HepG2 (cell line): ENCODE measurements around the gene MLYCD. TPM values are rescaled to one million over a fixed set of nuclear protein-coding genes. Genes with fewer than 3 reads are reported as not detected.
A peak's percentile ranks its signal among the peaks of the same experiment; 100 is the strongest.

Experiments used
- ATAC-seq: fragments of 200-7000 bp; cut with Tn5 transposase; 3 replicates; pipeline ENCODE4 v1.9.1; 2020; ENCODE audit warnings: mild to moderate bottlenecking, moderate library complexity
- BruUV-seq: library from RNA; stranded (reverse); fragments of 400-500 nt; replicated peaks from 2 replicates; lab custom pipeline; 2021; lab: Mats Ljungman, UMichigan
- CTCF ChIA-PET: fragments of 300-600 bp; formaldehyde crosslinking; extraction: SDS; loops from one replicate; lab custom pipeline; 2021; ENCODE audit warnings: low total read pairs, inconsistent platforms, low intra/inter-chr PET ratio; lab: Yijun Ruan, JAX
- POLR2A ChIA-PET: fragments of 350-600 bp; sonication (Branson Sonifier 250); formaldehyde crosslinking; loops from one replicate; lab custom pipeline; 2020; ENCODE audit warnings: antibody characterized with exemption, inconsistent platforms; lab: Yijun Ruan, JAX
- DNase-seq: peaks from one replicate; pipeline ENCODE4 v3.0.0-alpha.2; 2015; ENCODE audit warnings: low spot score
- FAIRE-seq: peaks from 3 replicates; lab custom pipeline; 2011; peaks lifted over from hg19 to GRCh38; lab: Jason Lieb, UNC
- H2AFZ ChIP-seq: one replicate; pipeline ENCODE4 v1.6.1; 2011; ENCODE audit warnings: low read length, inconsistent platforms
- H3K27ac ChIP-seq: fragments of 300-600 bp; 3 replicates; pipeline ENCODE4 v1.8.0; 2011; ENCODE audit warnings: mixed run types, mild to moderate bottlenecking, mixed read lengths, low read length, inconsistent platforms; ENCODE audit not compliant: insufficient read depth; ENCODE audit errors: extremely low read length
- H3K27me3 ChIP-seq, 2 experiments: fragments of 200-600 bp in 1 of 2; 2 replicates in 1 of 2; 3 replicates in 1 of 2; pipeline versions ENCODE4 v1.6.0 to v1.8.0; 2011; ENCODE audit warnings: low read length in 2 of 2, mild to moderate bottlenecking in 2 of 2, moderate library complexity in 2 of 2, inconsistent platforms in 1 of 2; ENCODE audit not compliant: insufficient read depth in 2 of 2, control insufficient read depth in 1 of 2
- H3K36me3 ChIP-seq, 2 experiments: fragments of 200-600 bp in 1 of 2; replicated peaks in 1 of 2; 2 replicates in 1 of 2; 3 replicates in 1 of 2; pipeline versions ENCODE4 v1.5.1 to v1.8.0; 2011; ENCODE audit warnings: low read length in 2 of 2, inconsistent platforms in 1 of 2; ENCODE audit not compliant: insufficient read depth in 2 of 2, control insufficient read depth in 1 of 2
- H3K4me1 ChIP-seq: 2 replicates; pipeline ENCODE4 v1.5.1; 2012; ENCODE audit warnings: low read length, inconsistent platforms; ENCODE audit not compliant: insufficient read depth
- H3K4me2 ChIP-seq: 2 replicates; pipeline ENCODE4 v1.6.0; 2011; ENCODE audit warnings: low read depth, low read length, inconsistent platforms
- H3K4me3 ChIP-seq, 3 experiments: fragments of 200-600 bp in 1 of 3; sonication (generic), shearing (Covaris generic) in 1 of 3; replicated peaks in 1 of 3; 2 replicates each; pipeline ENCODE4 v1.5.1; 2011 to 2016; ENCODE audit warnings: low read length in 3 of 3, inconsistent platforms in 2 of 3, low read depth in 2 of 3, mild to moderate bottlenecking in 2 of 3, control low read depth in 1 of 3, mixed read lengths in 1 of 3; ENCODE audit not compliant: insufficient read depth in 1 of 3
- H3K79me2 ChIP-seq: one replicate; pipeline ENCODE4 v1.6.1; 2011; ENCODE audit warnings: low read length, inconsistent platforms; ENCODE audit not compliant: insufficient read depth
- H3K9ac ChIP-seq: 2 replicates; pipeline ENCODE4 v1.6.0; 2011; ENCODE audit warnings: mild to moderate bottlenecking, low read depth, low read length, inconsistent platforms; ENCODE audit not compliant: insufficient read depth
- H3K9me3 ChIP-seq: 2 replicates; pipeline ENCODE4 v1.5.1; 2012; ENCODE audit warnings: mild to moderate bottlenecking, low read length
- H4K20me1 ChIP-seq: 2 replicates; pipeline ENCODE4 v1.6.0; 2011; ENCODE audit warnings: inconsistent platforms, mild to moderate bottlenecking, low read length, moderate library complexity; ENCODE audit not compliant: insufficient read depth
- HNRNPK ChIP-seq: fragments of 200-400 bp; formaldehyde crosslinking; IDR thresholded peaks from 2 replicates; pipeline ENCODE4 v1.6.1; 2018; ENCODE audit warnings: low read length, low read depth, moderate library complexity, mild to moderate bottlenecking; ENCODE audit not compliant: poor library complexity, severe bottlenecking
- IKZF1 ChIP-seq: fragments of 450-650 bp; IDR thresholded peaks from 2 replicates; pipeline ENCODE4 v1.7.1; 2016
- NFATC3 ChIP-seq: sonication (generic); formaldehyde crosslinking; IDR thresholded peaks from 2 replicates; pipeline ENCODE4 v1.5.1; 2020; ENCODE audit warnings: mild to moderate bottlenecking, missing genetic modification reagents
- PCBP2 ChIP-seq: fragments of 200-400 bp; formaldehyde crosslinking; optimal IDR thresholded peaks from 2 replicates; pipeline ENCODE3; 2018; ENCODE audit warnings: low read length, low read depth; ENCODE audit not compliant: poor library complexity, severe bottlenecking
- RAD21 ChIP-seq: fragments of 450-650 bp; formaldehyde crosslinking; IDR thresholded peaks from 2 replicates; pipeline ENCODE4 v1.5.0; 2020; ENCODE audit warnings: mild to moderate bottlenecking
- SKI ChIP-seq: fragments of 450-650 bp; IDR thresholded peaks from one replicate; pipeline ENCODE4 v1.6.1; 2018; ENCODE audit warnings: mild to moderate bottlenecking; ENCODE audit not compliant: partially characterized antibody
- STAG1 ChIP-seq: sonication (generic); formaldehyde crosslinking; IDR thresholded peaks from 2 replicates; pipeline ENCODE4 v1.4.0; 2020; ENCODE audit warnings: missing genetic modification reagents
- TAF1 ChIP-seq: sonication (generic); formaldehyde crosslinking; IDR thresholded peaks from 2 replicates; pipeline ENCODE4 v1.4.0; 2020; ENCODE audit warnings: missing genetic modification reagents
- ZBTB3 ChIP-seq: sonication (generic); formaldehyde crosslinking; IDR thresholded peaks from 2 replicates; pipeline ENCODE4 v1.4.0; 2020; ENCODE audit warnings: low read depth, mild to moderate bottlenecking, moderate library complexity, missing genetic modification reagents, borderline replicate concordance
- ZBTB8A ChIP-seq: sonication (generic); formaldehyde crosslinking; IDR thresholded peaks from 2 replicates; pipeline ENCODE4 v1.4.0; 2020; ENCODE audit warnings: mild to moderate bottlenecking, low read depth, missing genetic modification reagents, borderline replicate concordance
- ZNF101 ChIP-seq: sonication (generic); formaldehyde crosslinking; IDR thresholded peaks from 2 replicates; pipeline ENCODE4 v1.4.0; 2020; ENCODE audit warnings: mild to moderate bottlenecking, low read depth, missing genetic modification reagents, borderline replicate concordance
- ZNF7 ChIP-seq: IDR thresholded peaks from 2 replicates; pipeline ENCODE4 v1.6.1; 2016; ENCODE audit warnings: missing biosample characterization, missing genetic modification reagents
- ZNF841 ChIP-seq: sonication (generic); formaldehyde crosslinking; IDR thresholded peaks from 2 replicates; pipeline ENCODE4 v1.8.1; 2023; ENCODE audit warnings: missing genetic modification reagents, borderline replicate concordance
- ZSCAN22 ChIP-seq: sonication (generic); formaldehyde crosslinking; IDR thresholded peaks from 2 replicates; pipeline ENCODE4 v1.4.0; 2020; ENCODE audit warnings: mild to moderate bottlenecking, missing genetic modification reagents
- WGBS: methylation state at CpG from one replicate; pipeline ENCODE4 v1.1.6; 2017; ENCODE audit warnings: low lambda C conversion rate; 5-methylcytosine and 5-hydroxymethylcytosine counted together
- in situ Hi-C: cut with HindIII; loops from 2 replicates; pipeline ENCODE4 v1.10.0; 2017; ENCODE audit warnings: low pct_unique_long_range_greater_than_20kb; ENCODE audit not compliant: extremely low pct_ligation_motif_present
- intact Hi-C: fragments of 100-400 bp; cut with micrococcal nuclease; formaldehyde crosslinking; loops from one replicate; pipeline ENCODE4 v1.10.0; 2022; ENCODE audit not compliant: unreplicated experiment
- polyA plus RNA-seq, 8 experiments: library from polyadenylated mRNA; depleted of rRNA in 3 of 8; stranded (reverse) in 7 of 8; unstranded in 1 of 8; fragments of >200 nt; fragmentation: Illumina TruSeq in 4 of 8; extraction: Trizol in 4 of 8; gene quantifications; 2 replicates each; pipeline versions ENCODE4 v1.2.1 to v1.2.3, GENCODE V29; 2011 to 2016; ENCODE audit warnings: low read depth in 4 of 8, missing spikeins in 1 of 8, mixed read lengths in 1 of 8; ENCODE audit not compliant: insufficient read depth in 1 of 8
- total RNA-seq, 5 experiments: library from RNA; depleted of rRNA; stranded (reverse); fragments of >200 nt; fragmentation: Illumina TruSeq; extraction: Trizol; gene quantifications; 2 replicates each; pipeline ENCODE4 v1.2.3, GENCODE V29; 2016; ENCODE audit warnings: low read depth in 1 of 5
- TF ChIP-seq, protein P1 (sequence below): sonication (generic); formaldehyde crosslinking; IDR thresholded peaks from 2 replicates; pipeline ENCODE4 v1.5.0; 2020; ENCODE audit warnings: mild to moderate bottlenecking, missing genetic modification reagents, moderate library complexity
- TF ChIP-seq, protein P2 (sequence below): sonication (generic); formaldehyde crosslinking; IDR thresholded peaks from 2 replicates; pipeline ENCODE4 v1.8.0; 2022; ENCODE audit warnings: low read depth, missing genetic modification reagents
- TF ChIP-seq, protein P3 (sequence below): sonication (generic); formaldehyde crosslinking; IDR thresholded peaks from 2 replicates; pipeline ENCODE4 v1.5.0; 2020; ENCODE audit warnings: mild to moderate bottlenecking, missing genetic modification reagents, borderline replicate concordance
- TF ChIP-seq, protein P4 (sequence below): sonication (generic); formaldehyde crosslinking; IDR thresholded peaks from 2 replicates; pipeline ENCODE4 v1.8.0; 2022; ENCODE audit warnings: missing genetic modification reagents, mild to moderate bottlenecking, inconsistent platforms, borderline replicate concordance

Gene MLYCD
- total and polyA plus RNA-seq, 2 of the 13 experiments (the other 11 are each of a cell fraction or from before 2014, with no cell fraction given): 1.8 to 4.0 TPM

DNA sequence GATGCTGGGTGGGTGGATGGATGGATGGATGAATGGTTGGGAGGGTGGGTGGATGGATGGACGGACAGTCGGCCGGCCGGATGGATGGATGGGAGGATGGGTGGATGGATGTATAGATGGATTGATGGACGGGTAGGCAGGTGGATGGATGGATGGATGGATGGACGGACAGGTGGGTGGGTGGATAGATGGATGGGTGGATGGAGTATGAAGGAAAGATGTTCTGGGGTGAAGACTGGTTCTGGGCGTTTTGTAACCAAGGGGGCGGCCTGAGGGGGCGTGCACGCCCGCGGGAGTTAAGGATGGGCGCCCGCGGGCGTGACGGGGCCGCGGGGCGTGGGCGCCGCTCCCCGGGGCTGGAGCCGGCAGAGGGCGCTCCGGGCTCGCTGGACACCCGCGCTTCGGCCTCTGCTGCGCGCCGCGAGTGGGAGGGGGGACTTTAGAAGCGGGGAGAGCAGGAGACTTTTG lies 69.0 kb downstream of the MLYCD start, which contains the start of gene NECAB2:
Gene NECAB2, plus strand, starts transcription at position 407 of the 468 bp plus-strand sequence. CDS start 405 bp downstream, outside the sequence.
- CTCF ChIA-PET: interaction anchor here (1.1 to 1.6 kb wide), 2 partner anchors 76 to 98 kb away, joined by 4 to 7 read pairs; no protein-coding TSS in a partner anchor
- no peak for FAIRE-seq
- H3K27me3 ChIP-seq: peaks cover 3 to 27% of the 10 kb centered on the region in 2 experiments; a peak in 4 of 5 replicates
- H4K20me1 ChIP-seq: peaks cover 14% of the 10 kb centered on the region; the same call in 1 of the 2 replicates
- H3K36me3 ChIP-seq: peaks cover 13 to 25% of the 10 kb centered on the region in 2 experiments; a peak in 4 of 5 replicates
- no peaks in the 10 kb centered on the region for H3K9me3 ChIP-seq
- peaks cover 17% of the 10 kb centered on the region for H3K4me1 ChIP-seq
- WGBS: 87% methylated on average over 25 of the region's 35 CpGs
- H3K79me2 ChIP-seq: no peaks in the 10 kb centered on the region
- POLR2A ChIA-PET: no interaction called here
- no TSS peak for BruUV-seq
- intact Hi-C loops (no loop called here), in situ Hi-C loops (loop anchor here (25.0 kb wide), 1 partner anchor 219 kb away; the partner anchor contains the start of genes ADAD2 and TAF1C)
- no peak within 1 kb of the TSS for H3K27ac ChIP-seq
- no peak for ATAC-seq
- peak within 1 kb of the TSS in 1 of 3 experiments; percentile 33; a peak in 1 of 6 replicates for H3K4me3 ChIP-seq
- no peak within 1 kb of the TSS for H3K4me2 ChIP-seq
- no peak for DNase-seq
- H3K9ac ChIP-seq: no peak within 1 kb of the TSS
- H2AFZ ChIP-seq: no peak within 1 kb of the TSS
- TF ChIP-seq, protein P1, sequence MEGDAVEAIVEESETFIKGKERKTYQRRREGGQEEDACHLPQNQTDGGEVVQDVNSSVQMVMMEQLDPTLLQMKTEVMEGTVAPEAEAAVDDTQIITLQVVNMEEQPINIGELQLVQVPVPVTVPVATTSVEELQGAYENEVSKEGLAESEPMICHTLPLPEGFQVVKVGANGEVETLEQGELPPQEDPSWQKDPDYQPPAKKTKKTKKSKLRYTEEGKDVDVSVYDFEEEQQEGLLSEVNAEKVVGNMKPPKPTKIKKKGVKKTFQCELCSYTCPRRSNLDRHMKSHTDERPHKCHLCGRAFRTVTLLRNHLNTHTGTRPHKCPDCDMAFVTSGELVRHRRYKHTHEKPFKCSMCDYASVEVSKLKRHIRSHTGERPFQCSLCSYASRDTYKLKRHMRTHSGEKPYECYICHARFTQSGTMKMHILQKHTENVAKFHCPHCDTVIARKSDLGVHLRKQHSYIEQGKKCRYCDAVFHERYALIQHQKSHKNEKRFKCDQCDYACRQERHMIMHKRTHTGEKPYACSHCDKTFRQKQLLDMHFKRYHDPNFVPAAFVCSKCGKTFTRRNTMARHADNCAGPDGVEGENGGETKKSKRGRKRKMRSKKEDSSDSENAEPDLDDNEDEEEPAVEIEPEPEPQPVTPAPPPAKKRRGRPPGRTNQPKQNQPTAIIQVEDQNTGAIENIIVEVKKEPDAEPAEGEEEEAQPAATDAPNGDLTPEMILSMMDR (CRISPR knock-in tag): peak; percentile 45
- TF ChIP-seq ZNF101 (CRISPR knock-in tag) (no peak), NFATC3 (CRISPR knock-in tag) (no peak), ZNF7 (CRISPR knock-in tag) (no peak), SKI (no peak), ZBTB3 (CRISPR knock-in tag) (no peak), ZSCAN22 (no peak), HNRNPK (no peak), PCBP2 (peak; percentile 28), TAF1 (CRISPR knock-in tag) (no peak), STAG1 (CRISPR knock-in tag) (peak; percentile 56), ZBTB8A (CRISPR knock-in tag) (no peak), IKZF1 (0 out of 2 replicates have a peak, but pooled peaks have one; percentile 53), RAD21 (CRISPR knock-in tag) (peak; percentile 19; the same call in 1 of the 2 replicates), ZNF841 (no peak)
- TF ChIP-seq, protein P2, sequence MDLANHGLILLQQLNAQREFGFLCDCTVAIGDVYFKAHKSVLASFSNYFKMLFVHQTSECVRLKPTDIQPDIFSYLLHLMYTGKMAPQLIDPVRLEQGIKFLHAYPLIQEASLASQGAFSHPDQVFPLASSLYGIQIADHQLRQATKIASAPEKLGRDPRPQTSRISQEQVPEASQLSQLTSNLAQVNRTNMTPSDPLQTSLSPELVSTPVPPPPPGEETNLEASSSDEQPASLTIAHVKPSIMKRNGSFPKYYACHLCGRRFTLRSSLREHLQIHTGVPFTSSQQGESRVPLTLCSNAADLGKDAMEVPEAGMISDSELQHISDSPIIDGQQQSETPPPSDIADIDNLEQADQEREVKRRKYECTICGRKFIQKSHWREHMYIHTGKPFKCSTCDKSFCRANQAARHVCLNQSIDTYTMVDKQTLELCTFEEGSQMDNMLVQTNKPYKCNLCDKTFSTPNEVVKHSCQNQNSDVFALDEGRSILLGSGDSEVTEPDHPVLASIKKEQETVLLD: no peak
- TF ChIP-seq, protein P3, sequence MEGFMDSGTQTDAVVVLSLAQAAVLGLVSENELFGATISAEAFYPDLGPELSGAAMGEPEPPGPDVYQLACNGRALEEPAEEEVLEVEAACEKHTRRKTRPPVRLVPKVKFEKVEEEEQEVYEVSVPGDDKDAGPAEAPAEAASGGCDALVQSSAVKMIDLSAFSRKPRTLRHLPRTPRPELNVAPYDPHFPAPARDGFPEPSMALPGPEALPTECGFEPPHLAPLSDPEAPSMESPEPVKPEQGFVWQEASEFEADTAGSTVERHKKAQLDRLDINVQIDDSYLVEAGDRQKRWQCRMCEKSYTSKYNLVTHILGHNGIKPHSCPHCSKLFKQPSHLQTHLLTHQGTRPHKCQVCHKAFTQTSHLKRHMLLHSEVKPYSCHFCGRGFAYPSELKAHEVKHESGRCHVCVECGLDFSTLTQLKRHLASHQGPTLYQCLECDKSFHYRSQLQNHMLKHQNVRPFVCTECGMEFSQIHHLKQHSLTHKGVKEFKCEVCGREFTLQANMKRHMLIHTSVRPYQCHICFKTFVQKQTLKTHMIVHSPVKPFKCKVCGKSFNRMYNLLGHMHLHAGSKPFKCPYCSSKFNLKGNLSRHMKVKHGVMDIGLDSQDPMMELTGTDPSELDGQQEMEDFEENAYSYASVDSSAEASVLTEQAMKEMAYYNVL: peak; percentile 62; the same call in 1 of the 2 replicates
- TF ChIP-seq, protein P4, sequence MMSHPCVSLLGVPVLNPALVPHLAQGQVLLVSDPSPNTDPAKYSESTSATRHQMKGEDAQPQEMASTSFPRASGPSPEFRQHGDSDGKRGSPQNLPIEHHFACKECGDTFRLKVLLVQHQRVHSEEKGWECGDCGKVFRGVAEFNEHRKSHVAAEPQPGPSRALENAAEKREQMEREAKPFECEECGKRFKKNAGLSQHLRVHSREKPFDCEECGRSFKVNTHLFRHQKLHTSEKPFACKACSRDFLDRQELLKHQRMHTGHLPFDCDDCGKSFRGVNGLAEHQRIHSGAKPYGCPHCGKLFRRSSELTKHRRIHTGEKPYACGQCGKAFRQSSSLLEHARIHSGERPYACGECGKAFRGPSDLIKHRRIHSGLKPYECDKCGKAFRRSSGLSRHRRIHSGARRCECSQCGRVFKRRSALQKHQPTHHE (CRISPR knock-in tag): no peak
